HG03175 (cell line): Measurements from ENCODE around the gene ZFP69B.
"Not testable (repeated sequence)": the region's sequence is repeated elsewhere in the genome, so short reads cannot be mapped to it uniquely, and the experiment has no call there.

Experiments used
- ATAC-seq: cut with Tn5 transposase; IDR thresholded peaks from one replicate; pipeline ENCODE4 v1.9.1; 2021; ENCODE audit warnings: mild to moderate bottlenecking, moderate library complexity; ENCODE audit not compliant: unreplicated experiment

The ZFP69B gene

GRCh38 chr1:40435471-40435870 lies 14.8 kb upstream of the ZFP69B start:
- ATAC-seq = no peak

GRCh38 chr1:40435876-40436275 lies 14.4 kb upstream of the ZFP69B start:
- ATAC-seq = no peak

GRCh38 chr1:40438391-40439015 lies 11.8 kb upstream of the ZFP69B start:
- no peak for ATAC-seq

GRCh38 chr1:40439247-40439646 lies 11.0 kb upstream of the ZFP69B start:
- no peak for ATAC-seq

GRCh38 chr1:40450495-40451237 lies 390 bp downstream of the ZFP69B start:
- ATAC-seq = peak; percentile 36

- no peak for ATAC-seq
These were observed 936 bp downstream of the ZFP69B start for GRCh38 chr1:40451238-40451585.

GRCh38 chr1:40454873-40455272 lies 4.6 kb downstream of the ZFP69B start:
- no peak for ATAC-seq

- ATAC-seq = no peak
These were observed 12.8 kb downstream of the ZFP69B start for GRCh38 chr1:40462956-40463590.

- no peak for ATAC-seq
These were observed 19.1 kb downstream of the ZFP69B start for GRCh38 chr1:40469327-40469726.

GRCh38 chr1:40475268-40475667 lies 25.0 kb downstream of the ZFP69B start:
- no peak for ATAC-seq

GRCh38 chr1:40476924-40477677 lies 26.8 kb downstream of the ZFP69B start, which contains the start of gene ZFP69:
TSS of gene ZFP69 (plus strand) at chr1:40477290. CDS start at chr1:40479362, 2,072 bp downstream.
- ATAC-seq = peak; percentile 89

- ATAC-seq = peak; percentile 25
These were observed 27.4 kb downstream of the ZFP69B start for GRCh38 chr1:40477678-40478053.

GRCh38 chr1:40478276-40478675 lies 28.0 kb downstream of the ZFP69B start:
- ATAC-seq = no peak

- ATAC-seq = no peak
These were observed 28.9 kb downstream of the ZFP69B start for GRCh38 chr1:40479156-40479555.

- ATAC-seq = no peak
These were observed 45.1 kb downstream of the ZFP69B start for GRCh38 chr1:40495315-40495903.

- ATAC-seq = not testable (repeated sequence)
These were observed 52.4 kb downstream of the ZFP69B start for GRCh38 chr1:40502651-40503050.

GRCh38 chr1:40507973-40508372 lies 57.7 kb downstream of the ZFP69B start:
- ATAC-seq = no peak

GRCh38 chr1:40508375-40509341 lies 58.4 kb downstream of the ZFP69B start, which contains the start of gene EXO5:
TSS of gene EXO5 (plus strand) at chr1:40508767. CDS start at chr1:40514545, 5,778 bp downstream.
- peak; percentile 87 for ATAC-seq
